ENCODE data around the gene RAB8B. TPM values are rescaled to one million over a fixed set of nuclear protein-coding genes. Genes with fewer than 3 reads are reported as not detected.

Gene RAB8B
- total and polyA plus RNA-seq, 4 donors = 3.8 to 26.5 (median 7.6) TPM

GRCh38 chr15:63232405-63232804, 43.0 kb downstream of the RAB8B start:
- Histone ChIP-seq H3K9me3 (ENCODE audit: control insufficient read depth in 4 of 4, low read length in 3 of 4) (no peaks in the 10 kb centered on the region), H3K27ac (ENCODE audit: low read depth in 1 of 2, low read length in 2 of 2) (peak overlapping the region in 1 of 2 donors; percentile 20), H3K9ac (ENCODE audit: low read depth in 1 of 2, low read length in 2 of 2) (no peak overlapping the region), H3K4me3 (ENCODE audit: low read depth in 1 of 3, low read length in 3 of 3) (no peak overlapping the region), H3K36me3 (ENCODE audit: control insufficient read depth in 4 of 4, insufficient read depth in 3 of 4, low read depth in 1 of 4, low read length in 3 of 4) (no peaks in the 10 kb centered on the region), H3K4me1 (ENCODE audit: control insufficient read depth in 4 of 4, insufficient read depth in 4 of 4, low read length in 3 of 4) (peaks cover 7 to 15% (median 8%) of the 10 kb centered on the region in 4 donors), H3K27me3 (ENCODE audit: control insufficient read depth in 4 of 4, insufficient read depth in 4 of 4, low read length in 3 of 4) (no peaks in the 10 kb centered on the region)
- 72% methylated on average over 4 of the region's 4 CpGs for WGBS
- no peak for DNase-seq (ENCODE audit: low spot score)
- TF ChIP-seq NR2F2 (IDR thresholded peaks at IDR 0.05) = no peak
- no peak for TF ChIP-seq REST (IDR thresholded peaks at IDR 0.05)
- TF ChIP-seq JUND (IDR thresholded peaks at IDR 0.05) = no peak
- TF ChIP-seq GABPA (IDR thresholded peaks at IDR 0.05 in 1 of 2, conservative IDR thresholded peaks at IDR 0.05 in 1 of 2) = no peak
- TF ChIP-seq RXRA (IDR thresholded peaks at IDR 0.05) = no peak
- no peak for TF ChIP-seq RAD21 (IDR thresholded peaks at IDR 0.05)
- no peak for TF ChIP-seq ZBTB33 (IDR thresholded peaks at IDR 0.05)

DNA sequence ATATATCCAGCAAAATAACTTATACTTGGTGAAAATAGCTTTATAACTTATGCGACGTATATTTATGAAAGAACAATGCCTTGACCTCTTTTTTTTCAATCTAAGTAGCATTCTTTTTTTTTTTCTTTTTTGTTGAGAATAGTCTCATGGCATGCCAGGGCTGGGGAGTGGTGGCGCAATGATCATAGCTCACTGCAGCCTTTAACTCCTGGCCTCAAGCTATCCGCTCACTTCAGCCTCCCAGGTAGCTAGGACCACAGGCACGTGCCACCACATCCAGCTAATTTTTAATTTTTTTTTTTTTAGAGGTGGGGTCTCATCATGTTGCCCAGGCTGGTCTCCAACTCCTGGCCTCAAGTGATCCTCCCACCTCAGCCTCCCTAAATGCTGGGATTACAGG, 43.5 kb downstream of the RAB8B start:
- WGBS = 97% methylated on average over 5 of the region's 5 CpGs
- H3K4me1 ChIP-seq (ENCODE audit: control insufficient read depth in 4 of 4, insufficient read depth in 4 of 4, low read length in 3 of 4) = peaks cover 7 to 15% (median 8%) of the 10 kb centered on the region in 4 donors

More for the DNA sequence above, 43.5 kb downstream of the RAB8B start:
- Histone ChIP-seq H3K27me3 (ENCODE audit: control insufficient read depth in 4 of 4, insufficient read depth in 4 of 4, low read length in 3 of 4) (no peaks in the 10 kb centered on the region), H3K27ac (ENCODE audit: low read depth in 1 of 2, low read length in 2 of 2) (no peak overlapping the region), H3K36me3 (ENCODE audit: control insufficient read depth in 4 of 4, insufficient read depth in 3 of 4, low read depth in 1 of 4, low read length in 3 of 4) (no peaks in the 10 kb centered on the region), H3K9ac (ENCODE audit: low read depth in 1 of 2, low read length in 2 of 2) (no peak overlapping the region), H3K4me3 (ENCODE audit: low read depth in 1 of 3, low read length in 3 of 3) (no peak overlapping the region), H3K9me3 (ENCODE audit: control insufficient read depth in 4 of 4, low read length in 3 of 4) (no peaks in the 10 kb centered on the region)
- no peak for DNase-seq (ENCODE audit: low spot score)
- TF ChIP-seq YY1 (IDR thresholded peaks at IDR 0.05) = no peak
- TF ChIP-seq ZBTB33 (IDR thresholded peaks at IDR 0.05) = no peak
- no peak for TF ChIP-seq MAX (IDR thresholded peaks at IDR 0.05)
- TF ChIP-seq HNF4A (conservative IDR thresholded peaks at IDR 0.05) = no peak
- TF ChIP-seq, protein P1, sequence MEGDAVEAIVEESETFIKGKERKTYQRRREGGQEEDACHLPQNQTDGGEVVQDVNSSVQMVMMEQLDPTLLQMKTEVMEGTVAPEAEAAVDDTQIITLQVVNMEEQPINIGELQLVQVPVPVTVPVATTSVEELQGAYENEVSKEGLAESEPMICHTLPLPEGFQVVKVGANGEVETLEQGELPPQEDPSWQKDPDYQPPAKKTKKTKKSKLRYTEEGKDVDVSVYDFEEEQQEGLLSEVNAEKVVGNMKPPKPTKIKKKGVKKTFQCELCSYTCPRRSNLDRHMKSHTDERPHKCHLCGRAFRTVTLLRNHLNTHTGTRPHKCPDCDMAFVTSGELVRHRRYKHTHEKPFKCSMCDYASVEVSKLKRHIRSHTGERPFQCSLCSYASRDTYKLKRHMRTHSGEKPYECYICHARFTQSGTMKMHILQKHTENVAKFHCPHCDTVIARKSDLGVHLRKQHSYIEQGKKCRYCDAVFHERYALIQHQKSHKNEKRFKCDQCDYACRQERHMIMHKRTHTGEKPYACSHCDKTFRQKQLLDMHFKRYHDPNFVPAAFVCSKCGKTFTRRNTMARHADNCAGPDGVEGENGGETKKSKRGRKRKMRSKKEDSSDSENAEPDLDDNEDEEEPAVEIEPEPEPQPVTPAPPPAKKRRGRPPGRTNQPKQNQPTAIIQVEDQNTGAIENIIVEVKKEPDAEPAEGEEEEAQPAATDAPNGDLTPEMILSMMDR (IDR thresholded peaks at IDR 0.05; ENCODE audit: low read depth, low read length, missing input control) = no peak
- no peak for TF ChIP-seq REST (IDR thresholded peaks at IDR 0.05)
- no peak for TF ChIP-seq JUND (IDR thresholded peaks at IDR 0.05)
- no peak for TF ChIP-seq TAF1 (conservative IDR thresholded peaks at IDR 0.05)
- no peak for TF ChIP-seq NR2F2 (IDR thresholded peaks at IDR 0.05)
- TF ChIP-seq GABPA (IDR thresholded peaks at IDR 0.05 in 1 of 2, conservative IDR thresholded peaks at IDR 0.05 in 1 of 2) = no peak
- TF ChIP-seq RXRA (IDR thresholded peaks at IDR 0.05) = no peak
